Endothelial cell of umbilical vein (primary cell): ENCODE measurements around the gene RPS6KA5. TPM values are rescaled to one million over a fixed set of nuclear protein-coding genes. Genes with fewer than 3 reads are reported as not detected.

ENCODE experiments used
- BruUV-seq: library from RNA; stranded (reverse); fragments of 400-500 nt; replicated peaks from 2 replicates; lab custom pipeline; 2021; lab: Mats Ljungman, UMichigan
- CTCF ChIA-PET: fragments of 300-600, 350-600 bp; sonication (Branson Sonifier 250); formaldehyde crosslinking; loops from one replicate; lab custom pipeline; 2021; ENCODE audit warnings: antibody characterized with exemption, inconsistent platforms; lab: Charles Lee
- POLR2A ChIA-PET: fragments of 300-600, 350-600 bp; sonication (Branson Sonifier 250); formaldehyde crosslinking; loops from one replicate; lab custom pipeline; 2021; ENCODE audit warnings: antibody characterized with exemption, inconsistent platforms; lab: Charles Lee
- DNase-seq: peaks from one replicate; pipeline ENCODE4 v3.0.0-alpha.2; 2011; ENCODE audit warnings: low read depth, low spot score
- FAIRE-seq: peaks from 2 replicates; lab custom pipeline; 2011; peaks lifted over from hg19 to GRCh38; lab: Jason Lieb, UNC
- H2AFZ ChIP-seq: 2 replicates; pipeline ENCODE4 v1.6.0; 2012; ENCODE audit warnings: low read depth, low read length, control low read depth, inconsistent platforms
- H3K27ac ChIP-seq: 2 replicates; pipeline ENCODE4 v1.5.1; 2011; ENCODE audit warnings: low read depth, mild to moderate bottlenecking, control low read depth, low read length, moderate library complexity; ENCODE audit not compliant: insufficient read depth
- H3K27me3 ChIP-seq, 2 experiments: 2 replicates each; pipeline versions ENCODE4 v1.6.0 to v1.6.1; 2011; ENCODE audit warnings: low read length in 2 of 2, mixed read lengths in 1 of 2; ENCODE audit not compliant: control insufficient read depth in 2 of 2, insufficient read depth in 2 of 2
- H3K36me3 ChIP-seq, 2 experiments: 2 replicates in 1 of 2; 3 replicates in 1 of 2; pipeline ENCODE4 v1.5.1; 2011; ENCODE audit warnings: low read length in 2 of 2, mild to moderate bottlenecking in 1 of 2, moderate library complexity in 1 of 2; ENCODE audit not compliant: control insufficient read depth in 2 of 2, insufficient read depth in 2 of 2; ENCODE audit errors: extremely low read depth in 1 of 2
- H3K4me1 ChIP-seq: 3 replicates; pipeline ENCODE4 v1.5.1; 2011; ENCODE audit warnings: mild to moderate bottlenecking, low read length; ENCODE audit not compliant: control insufficient read depth, insufficient read depth; ENCODE audit errors: extremely low read depth
- H3K4me2 ChIP-seq: 2 replicates; pipeline ENCODE4 v1.6.1; 2011; ENCODE audit warnings: low read length, control low read depth, mixed read lengths; ENCODE audit not compliant: insufficient read depth
- H3K4me3 ChIP-seq, 3 experiments: fragments of 200-600 bp in 1 of 3; sonication (generic), shearing (Covaris generic) in 1 of 3; replicated peaks in 1 of 3; 2 replicates each; pipeline ENCODE4 v1.5.1; 2011 to 2016; ENCODE audit warnings: control low read depth in 3 of 3, low read length in 3 of 3, mild to moderate bottlenecking in 2 of 3, inconsistent platforms in 1 of 3, low read depth in 1 of 3, moderate library complexity in 1 of 3; ENCODE audit not compliant: insufficient read depth in 1 of 3
- H3K79me2 ChIP-seq: 2 replicates; pipeline ENCODE4 v1.6.0; 2012; ENCODE audit warnings: low read length, inconsistent platforms; ENCODE audit not compliant: control insufficient read depth, insufficient read depth
- H3K9ac ChIP-seq: replicated peaks from 2 replicates; pipeline ENCODE3; 2011; ENCODE audit warnings: low read length, control low read depth; ENCODE audit not compliant: insufficient read depth; ENCODE audit errors: extremely low read depth
- H3K9me1 ChIP-seq: replicated peaks from 3 replicates; pipeline ENCODE4 v1.6.0; 2011; ENCODE audit warnings: mild to moderate bottlenecking, low read length; ENCODE audit not compliant: control insufficient read depth, insufficient read depth; ENCODE audit errors: extremely low read depth
- H3K9me3 ChIP-seq: replicated peaks from 2 replicates; pipeline ENCODE4 v1.5.1; 2012; ENCODE audit warnings: low read length, inconsistent platforms; ENCODE audit not compliant: control insufficient read depth, insufficient read depth
- H4K20me1 ChIP-seq: replicated peaks from 2 replicates; pipeline ENCODE3; 2011; ENCODE audit warnings: mild to moderate bottlenecking, low read length; ENCODE audit not compliant: control insufficient read depth, insufficient read depth; ENCODE audit errors: extremely low read depth
- CTCF ChIP-seq, 2 donors: IDR thresholded peaks; 1 replicate in 1 of 2; 2 replicates in 1 of 2; pipeline ENCODE4 v1.5.1; 2011; ENCODE audit warnings: low read length in 2 of 2, mild to moderate bottlenecking in 2 of 2, moderate library complexity in 2 of 2, control low read depth in 1 of 2, inconsistent platforms in 1 of 2, low read depth in 1 of 2; ENCODE audit not compliant: insufficient read depth in 1 of 2; ENCODE audit errors: extremely low read depth in 1 of 2
- EZH2 ChIP-seq: IDR thresholded peaks from 2 replicates; pipeline ENCODE4 v1.6.1; 2012; ENCODE audit warnings: borderline replicate concordance, low read depth, mild to moderate bottlenecking, moderate library complexity, low read length, inconsistent platforms; ENCODE audit not compliant: severe bottlenecking
- FOS ChIP-seq: IDR thresholded peaks from 2 replicates; pipeline ENCODE4 v1.6.1; 2011; ENCODE audit warnings: mild to moderate bottlenecking, low read length, moderate library complexity, borderline replicate concordance; ENCODE audit not compliant: insufficient read depth
- GATA2 ChIP-seq: IDR thresholded peaks from 2 replicates; pipeline ENCODE4 v1.7.0; 2011; ENCODE audit warnings: low read depth, mild to moderate bottlenecking, moderate library complexity, mixed read lengths, low read length; ENCODE audit not compliant: insufficient read length, insufficient read depth
- JUN ChIP-seq: IDR thresholded peaks from 2 replicates; pipeline ENCODE4 v1.6.1; 2011; ENCODE audit warnings: borderline replicate concordance, low read depth; ENCODE audit not compliant: insufficient read length, insufficient read depth
- MAX ChIP-seq: IDR thresholded peaks from 2 replicates; pipeline ENCODE4 v1.6.1; 2011; ENCODE audit not compliant: insufficient read depth, insufficient read length
- MYC ChIP-seq: IDR thresholded peaks from one replicate; pipeline ENCODE4 v1.6.1; 2011; ENCODE audit warnings: mild to moderate bottlenecking, low read depth, low read length
- POLR2A ChIP-seq: IDR thresholded peaks from 2 replicates; pipeline ENCODE4 v1.6.1; 2012; ENCODE audit warnings: low read depth, mild to moderate bottlenecking, control low read depth, low read length
- POLR2AphosphoS5 ChIP-seq: IDR thresholded peaks from 2 replicates; pipeline ENCODE4 v1.6.1; 2012; ENCODE audit warnings: low read depth, mild to moderate bottlenecking, control low read depth, low read length, moderate library complexity; ENCODE audit not compliant: insufficient read depth
- dilution Hi-C: fragments of 300-500 bp; cut with MboI; formaldehyde crosslinking; loops from one replicate; pipeline ENCODE4 v1.15.0; 2019; ENCODE audit warnings: low sequenced_read_pairs; ENCODE audit not compliant: extremely low pct_ligation_motif_present
- intact Hi-C: fragments of 100-400 bp; cut with micrococcal nuclease; formaldehyde crosslinking; loops from one replicate; pipeline ENCODE4 v1.10.0; 2022
- polyA plus RNA-seq, 4 experiments: library from polyadenylated mRNA; depleted of rRNA in 3 of 4; stranded (reverse) in 3 of 4; unstranded in 1 of 4; fragments of >200 nt; gene quantifications; 2 replicates each; pipeline versions ENCODE4 v1.2.1 to v1.2.3, GENCODE V29; 2011 to 2012; ENCODE audit warnings: missing spikeins in 1 of 4
- total RNA-seq: library from RNA; stranded (reverse); gene quantifications from 2 replicates; pipeline ENCODE4 v1.2.3, GENCODE V29; 2021

Gene RPS6KA5
- total and polyA plus RNA-seq, 2 donors (not counting 3 experiments of a cell fraction or from before 2014, with no cell fraction given) = 2.9 to 5.4 TPM

- no TSS peak for BruUV-seq
- Histone ChIP-seq H3K36me3 (no peaks in the 10 kb centered on the region), H2AFZ (no peak overlapping the region), H3K4me1 (peaks cover 5% of the 10 kb centered on the region), H3K4me3 (no peak overlapping the region), H3K4me2 (no peak overlapping the region), H3K9ac (no peak overlapping the region), H4K20me1 (no peaks in the 10 kb centered on the region), H3K27ac (no peak overlapping the region), H3K9me1 (no peaks in the 10 kb centered on the region), H3K27me3 (no peaks in the 10 kb centered on the region), H3K79me2 (no peaks in the 10 kb centered on the region), H3K9me3 (no peaks in the 10 kb centered on the region)
- ChIA-PET CTCF (no interaction called here), POLR2A (no interaction called here)
- dilution Hi-C loops = no loop called here
- DNase-seq (no peak), FAIRE-seq (no peak)
- intact Hi-C loops = no loop called here
- TF ChIP-seq POLR2A = no peak
These were observed 223.1 kb downstream of the RPS6KA5 start for GRCh38 chr14:90837355-90837754.

- Histone ChIP-seq H3K4me3 (no peak overlapping the region), H3K9me3 (no peaks in the 10 kb centered on the region), H3K4me1 (peaks cover 5% of the 10 kb centered on the region), H3K36me3 (no peaks in the 10 kb centered on the region), H3K9me1 (no peaks in the 10 kb centered on the region), H3K27ac (no peak overlapping the region), H3K27me3 (no peaks in the 10 kb centered on the region), H3K4me2 (no peak overlapping the region), H3K9ac (no peak overlapping the region), H3K79me2 (no peaks in the 10 kb centered on the region), H4K20me1 (no peaks in the 10 kb centered on the region), H2AFZ (no peak overlapping the region)
- BruUV-seq = no TSS peak
- dilution Hi-C loops (no loop called here), intact Hi-C loops (no loop called here)
- FAIRE-seq = no peak
- ChIA-PET CTCF (no interaction called here), POLR2A (no interaction called here)
- DNase-seq = no peak
- TF ChIP-seq MYC = no peak
- TF ChIP-seq FOS = no peak
- no peak for TF ChIP-seq GATA2
- no peak for TF ChIP-seq EZH2
- TF ChIP-seq POLR2AphosphoS5 = no peak
- no peak for TF ChIP-seq MAX
- no peak for TF ChIP-seq POLR2A
- TF ChIP-seq CTCF (IDR thresholded peaks at IDR 0.05; ENCODE audit: extremely low read depth in 1 of 2, insufficient read depth in 1 of 2, low read depth in 1 of 2, low read length in 2 of 2) = no peak
- no peak for TF ChIP-seq JUN
These were observed 223.8 kb downstream of the RPS6KA5 start for GRCh38 chr14:90836692-90837063.
